ENCODE results near the gene TMEM9. TPM values are rescaled to one million over a fixed set of nuclear protein-coding genes. Genes with fewer than 3 reads are reported as not detected.
A peak's percentile ranks its signal among the peaks of the same experiment; 100 is the strongest.
"Not testable (repeated sequence)": the region's sequence is repeated elsewhere in the genome, so short reads cannot be mapped to it uniquely, and the experiment has no call there.

The TMEM9 gene
- total RNA-seq, 1 experiment from 2014 or later, result 97.5 TPM

- DNase-seq (ENCODE audit: low spot score), result no peak
Observed at GRCh38 chr1:201173736-201174135, 19.5 kb upstream of the TMEM9 start.

GRCh38 chr1:201172999-201173610 is 18.8 kb upstream of the TMEM9 start:
- DNase-seq (ENCODE audit: low spot score), result no peak

- no peak for DNase-seq (ENCODE audit: low spot score)
Observed at GRCh38 chr1:201172326-201172725, 18.1 kb upstream of the TMEM9 start.

- DNase-seq (ENCODE audit: low spot score), result no peak
Observed at GRCh38 chr1:201171063-201172036, 17.1 kb upstream of the TMEM9 start.

GRCh38 chr1:201170533-201171062 is 16.3 kb upstream of the TMEM9 start:
- DNase-seq (ENCODE audit: low spot score), result peak; percentile 80

GRCh38 chr1:201169971-201170532 is 15.8 kb upstream of the TMEM9 start:
- DNase-seq (ENCODE audit: low spot score), result no peak

- no peak for DNase-seq (ENCODE audit: low spot score)
Observed at GRCh38 chr1:201169203-201169602, 14.9 kb upstream of the TMEM9 start.

- no peak for DNase-seq (ENCODE audit: low spot score)
Observed at GRCh38 chr1:201167041-201167991, 13.0 kb upstream of the TMEM9 start.

- no peak for DNase-seq (ENCODE audit: low spot score)
Observed at GRCh38 chr1:201164645-201165044, 10.4 kb upstream of the TMEM9 start.

GRCh38 chr1:201163707-201164106 is 9.4 kb upstream of the TMEM9 start:
- DNase-seq (ENCODE audit: low spot score), result no peak

GRCh38 chr1:201163036-201163435 is 8.8 kb upstream of the TMEM9 start:
- DNase-seq (ENCODE audit: low spot score), result not testable (repeated sequence)

GRCh38 chr1:201157949-201158348 is 3.7 kb upstream of the TMEM9 start:
- DNase-seq (ENCODE audit: low spot score), result no peak

GRCh38 chr1:201156819-201157218 is 2.5 kb upstream of the TMEM9 start:
- DNase-seq (ENCODE audit: low spot score), result no peak

- no peak for DNase-seq (ENCODE audit: low spot score)
Observed at GRCh38 chr1:201156346-201156745, 2.1 kb upstream of the TMEM9 start.

- DNase-seq (ENCODE audit: low spot score), result no peak
Observed at GRCh38 chr1:201155354-201155753, 1.1 kb upstream of the TMEM9 start.

GRCh38 chr1:201153474-201154388 is 543 bp downstream of the TMEM9 start:
- DNase-seq (ENCODE audit: low spot score), result no peak

GRCh38 chr1:201149400-201149799 is 4.9 kb downstream of the TMEM9 start:
- peak; percentile 55 for DNase-seq (ENCODE audit: low spot score)

GRCh38 chr1:201147396-201148015 is 6.8 kb downstream of the TMEM9 start:
- no peak for DNase-seq (ENCODE audit: low spot score)

- DNase-seq (ENCODE audit: low spot score), result no peak
Observed at GRCh38 chr1:201146626-201147390, 7.5 kb downstream of the TMEM9 start.

Data from H4 (cell line).